GM13976 (cell line): ENCODE measurements around the gene SCN1A.
A peak's percentile ranks its signal among the peaks of the same experiment; 100 is the strongest.

Experiments
- DNase-seq: peaks from one replicate; pipeline ENCODE4 v3.0.0; 2012; ENCODE audit warnings: low spot score
- in situ Hi-C: fragments of 300-500 bp; cut with MboI; formaldehyde crosslinking; loops from one replicate; pipeline ENCODE4 v1.12.0; 2022; ENCODE audit warnings: low sequenced_read_pairs, mixed read lengths, inconsistent platforms; ENCODE audit not compliant: unreplicated experiment
- TF ChIP-seq, protein P1 (sequence below): IDR thresholded peaks from 2 replicates; pipeline ENCODE4 v1.5.1; 2012; ENCODE audit warnings: borderline replicate concordance, mild to moderate bottlenecking; ENCODE audit not compliant: insufficient read depth; ENCODE audit errors: extremely low read depth, missing control alignments, control extremely low read depth

Gene SCN1A

DNA sequence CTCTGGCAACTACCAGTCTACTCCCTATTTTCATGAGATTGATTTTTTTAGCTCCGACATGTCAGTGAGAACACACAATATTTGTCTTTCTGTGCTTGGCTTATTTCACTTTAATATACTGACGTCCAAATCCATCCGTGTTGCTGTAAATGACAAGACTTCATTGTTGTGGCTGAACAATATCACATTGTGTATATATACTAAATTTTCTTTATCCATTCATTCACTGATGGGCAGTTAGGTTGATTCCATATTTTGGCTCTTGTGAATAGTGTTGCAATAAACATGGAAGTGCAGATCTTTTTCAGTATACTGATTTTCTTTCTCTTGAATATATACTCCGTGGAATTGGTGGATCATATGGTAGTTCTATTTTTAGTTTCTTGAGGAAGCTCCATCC lies 168.4 kb downstream of the SCN1A start:
- DNase-seq: no peak
- in situ Hi-C loops: no loop called here
- TF ChIP-seq, protein P1, sequence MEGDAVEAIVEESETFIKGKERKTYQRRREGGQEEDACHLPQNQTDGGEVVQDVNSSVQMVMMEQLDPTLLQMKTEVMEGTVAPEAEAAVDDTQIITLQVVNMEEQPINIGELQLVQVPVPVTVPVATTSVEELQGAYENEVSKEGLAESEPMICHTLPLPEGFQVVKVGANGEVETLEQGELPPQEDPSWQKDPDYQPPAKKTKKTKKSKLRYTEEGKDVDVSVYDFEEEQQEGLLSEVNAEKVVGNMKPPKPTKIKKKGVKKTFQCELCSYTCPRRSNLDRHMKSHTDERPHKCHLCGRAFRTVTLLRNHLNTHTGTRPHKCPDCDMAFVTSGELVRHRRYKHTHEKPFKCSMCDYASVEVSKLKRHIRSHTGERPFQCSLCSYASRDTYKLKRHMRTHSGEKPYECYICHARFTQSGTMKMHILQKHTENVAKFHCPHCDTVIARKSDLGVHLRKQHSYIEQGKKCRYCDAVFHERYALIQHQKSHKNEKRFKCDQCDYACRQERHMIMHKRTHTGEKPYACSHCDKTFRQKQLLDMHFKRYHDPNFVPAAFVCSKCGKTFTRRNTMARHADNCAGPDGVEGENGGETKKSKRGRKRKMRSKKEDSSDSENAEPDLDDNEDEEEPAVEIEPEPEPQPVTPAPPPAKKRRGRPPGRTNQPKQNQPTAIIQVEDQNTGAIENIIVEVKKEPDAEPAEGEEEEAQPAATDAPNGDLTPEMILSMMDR: no peak

- no peak for DNase-seq
- in situ Hi-C loops: no loop called here
- TF ChIP-seq, protein P1: no peak
Observed at GRCh38 chr2:165958313-165958960, 169.4 kb downstream of the SCN1A start.

DNA sequence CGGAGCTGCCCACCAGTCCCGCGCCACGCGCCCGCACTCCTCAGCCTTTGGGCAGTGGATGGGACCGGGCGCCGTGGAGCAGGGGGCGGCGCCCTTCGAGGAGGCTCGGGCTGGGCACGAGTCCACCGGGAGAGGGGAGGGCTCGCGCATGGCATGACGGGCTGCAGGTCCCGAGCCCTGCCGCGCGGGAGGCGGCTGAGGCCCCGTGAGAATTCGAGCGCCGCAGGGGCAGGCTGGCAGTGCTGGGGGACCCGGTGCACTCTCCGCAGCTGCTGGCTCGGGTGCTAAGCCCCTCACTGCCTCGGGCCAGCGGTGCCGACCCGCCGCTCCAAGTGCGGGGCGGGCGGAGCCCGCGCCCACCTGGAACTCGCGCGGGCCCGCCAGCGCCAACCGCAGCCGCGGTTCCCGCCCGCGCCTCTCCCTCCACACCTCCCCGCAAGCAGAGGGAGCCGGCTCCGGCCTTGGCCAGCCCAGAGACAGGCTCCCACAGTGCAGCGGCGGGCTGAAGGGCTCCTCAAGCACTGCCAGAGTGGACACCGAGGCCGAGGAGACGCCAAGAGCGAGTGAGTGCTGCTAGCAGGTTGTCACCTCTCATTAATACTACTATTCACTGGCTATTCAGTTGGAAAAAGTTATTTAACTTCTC lies 170.7 kb downstream of the SCN1A start:
- in situ Hi-C loops: no loop called here
- no peak for DNase-seq
- TF ChIP-seq, protein P1: no peak

DNA sequence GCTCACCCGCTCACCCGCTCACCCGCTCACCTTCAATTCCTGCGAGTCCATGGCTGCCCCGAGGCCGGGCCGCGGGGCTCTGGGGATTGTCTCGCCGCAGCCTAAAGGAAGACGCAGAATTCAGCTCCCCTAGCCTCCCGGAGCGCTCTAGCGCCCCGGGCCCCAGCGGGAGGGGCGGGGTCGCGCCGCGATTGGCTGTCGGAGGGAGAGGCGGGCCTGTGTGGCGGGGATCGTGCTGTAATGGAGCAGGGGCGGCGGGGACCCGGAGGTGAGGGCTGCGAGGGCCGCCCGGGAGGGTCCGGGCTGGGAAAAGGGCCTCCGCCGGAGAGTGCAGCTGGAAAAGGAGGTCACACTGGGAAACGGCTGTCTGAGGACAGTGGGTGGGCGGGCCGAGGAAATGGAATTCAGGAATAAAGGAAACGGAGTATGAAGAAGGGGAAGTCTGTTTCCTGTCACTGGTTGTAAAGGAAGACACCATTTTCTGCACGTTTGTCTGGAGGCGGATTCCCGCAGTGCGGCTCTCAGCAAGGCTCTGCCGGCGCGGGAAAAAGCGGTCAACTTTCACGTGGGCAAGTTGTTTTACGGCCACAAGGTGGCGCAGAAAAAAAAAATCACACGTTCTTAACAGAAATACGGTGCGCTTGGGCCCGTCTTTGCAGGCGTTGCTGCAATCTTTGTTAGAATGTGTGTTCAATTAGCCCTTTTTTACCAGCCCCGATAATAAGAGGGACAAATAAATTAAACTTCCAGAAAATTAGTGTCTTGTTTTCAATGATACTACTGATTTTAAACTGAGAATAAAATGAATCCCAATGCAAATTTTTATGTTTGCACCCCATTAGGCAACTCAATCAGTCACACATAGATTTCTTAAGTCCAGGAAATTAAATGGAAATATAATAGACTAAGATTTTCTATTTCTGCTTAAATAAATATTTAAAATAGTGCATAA lies 173.9 kb downstream of the SCN1A start, which contains the start of gene TTC21B:
TSS of gene TTC21B (minus strand) at position 122 of the 952 bp plus-strand sequence. CDS start at position 51, 71 bp downstream.
- in situ Hi-C loops: no loop called here
- DNase-seq: peak; percentile 94
- TF ChIP-seq, protein P1: peak; percentile 85

- in situ Hi-C loops: no loop called here
- no peak for DNase-seq
Observed at GRCh38 chr2:165953306-165953654, 174.5 kb downstream of the SCN1A start.

More at GRCh38 chr2:165953306-165953654, 174.5 kb downstream of the SCN1A start:
- TF ChIP-seq, protein P1: no peak
